TTC549 (cell line): ENCODE measurements around the gene DNMT3A.

Experiments
- FAIRE-seq: peaks from 2 replicates; lab custom pipeline; 2012; peaks lifted over from hg19 to GRCh38; lab: Jason Lieb, UNC

Gene DNMT3A

GRCh38 chr2:25202275-25202674, 139.4 kb downstream of the DNMT3A start:
- no peak for FAIRE-seq

GRCh38 chr2:25201794-25202193, 139.9 kb downstream of the DNMT3A start:
- FAIRE-seq = no peak

GRCh38 chr2:25201265-25201664, 140.5 kb downstream of the DNMT3A start:
- FAIRE-seq = no peak

- FAIRE-seq = no peak
Measured at GRCh38 chr2:25198576-25198975, 143.1 kb downstream of the DNMT3A start.

- no peak for FAIRE-seq
Measured at GRCh38 chr2:25198209-25198525, 143.6 kb downstream of the DNMT3A start.

GRCh38 chr2:25197336-25198208, 144.2 kb downstream of the DNMT3A start:
- FAIRE-seq = no peak

GRCh38 chr2:25194576-25195122, 147.1 kb downstream of the DNMT3A start:
- FAIRE-seq = no peak

- FAIRE-seq = no peak
Measured at GRCh38 chr2:25190536-25190935, 151.2 kb downstream of the DNMT3A start.

- FAIRE-seq = no peak
Measured at GRCh38 chr2:25188405-25188804, 153.3 kb downstream of the DNMT3A start.

- FAIRE-seq = no peak
Measured at GRCh38 chr2:25187729-25188350, 153.9 kb downstream of the DNMT3A start.

- FAIRE-seq = no peak
Measured at GRCh38 chr2:25184254-25184653, 157.5 kb downstream of the DNMT3A start.

- no peak for FAIRE-seq
Measured at GRCh38 chr2:25178976-25179375, 162.7 kb downstream of the DNMT3A start.
